IPS-NIHi7 (cell line): Measurements from ENCODE around the gene ITGA3.

Experiments used
- DNase-seq: peaks from one replicate; pipeline ENCODE4 v3.0.0; 2012; ENCODE audit warnings: mixed read lengths; ENCODE audit errors: extremely low spot score

ITGA3 gene

GRCh38 chr17:50109207-50109606, 53.3 kb downstream of the ITGA3 start:
- no peak for DNase-seq

GRCh38 chr17:50109785-50110184, 53.9 kb downstream of the ITGA3 start:
- DNase-seq = no peak

- DNase-seq = no peak
Measured at GRCh38 chr17:50110591-50111349, 54.9 kb downstream of the ITGA3 start.

- no peak for DNase-seq
Measured at GRCh38 chr17:50111673-50112655, 56.1 kb downstream of the ITGA3 start.

- DNase-seq = no peak
Measured at GRCh38 chr17:50112694-50113093, 56.8 kb downstream of the ITGA3 start.

GRCh38 chr17:50113624-50114320, 57.9 kb downstream of the ITGA3 start:
- DNase-seq = no peak

- DNase-seq = no peak
Measured at GRCh38 chr17:50114401-50114800, 58.5 kb downstream of the ITGA3 start.

GRCh38 chr17:50114849-50115357, 59.0 kb downstream of the ITGA3 start:
- peak; percentile 74 for DNase-seq

GRCh38 chr17:50115756-50116155, 59.8 kb downstream of the ITGA3 start:
- DNase-seq = no peak

GRCh38 chr17:50117202-50118051, 61.5 kb downstream of the ITGA3 start:
- DNase-seq = peak; percentile 82

GRCh38 chr17:50118076-50118827, 62.3 kb downstream of the ITGA3 start:
- no peak for DNase-seq

- DNase-seq = no peak
Measured at GRCh38 chr17:50118828-50119218, 62.9 kb downstream of the ITGA3 start.

- DNase-seq = no peak
Measured at GRCh38 chr17:50120475-50121253, 64.8 kb downstream of the ITGA3 start.

GRCh38 chr17:50122945-50123344, 67.0 kb downstream of the ITGA3 start:
- DNase-seq = no peak

GRCh38 chr17:50123649-50124349, 67.9 kb downstream of the ITGA3 start:
- peak; percentile 57 for DNase-seq

- no peak for DNase-seq
Measured at GRCh38 chr17:50125420-50125997, 69.6 kb downstream of the ITGA3 start.

- DNase-seq = no peak
Measured at GRCh38 chr17:50127697-50128361, 71.9 kb downstream of the ITGA3 start.
